ENCODE measurements around the gene CSAG1.
"Not testable (repeated sequence)": the region's sequence is repeated elsewhere in the genome, so short reads cannot be mapped to it uniquely, and the experiment has no call there.

CSAG1 gene

GRCh38 chrX:152733261-152733975, at the start of gene CSAG1, which contains the start of gene MAGEA12:
Gene CSAG1 (minus strand): TSS chrX:152733721. CDS start chrX:152732460, 1,261 bp downstream.
Gene MAGEA12 (plus strand): TSS chrX:152733757. CDS start chrX:152736162, 2,405 bp downstream.
- H3K9me3 ChIP-seq (ENCODE audit: control insufficient read depth, insufficient read depth, low read depth, low read length): peaks cover 12% of the 10 kb centered on the region; the same call in 1 of the 2 replicates
- H3K4me3 ChIP-seq (ENCODE audit: low read depth, low read length): no peak within 1 kb of the TSS
- no peak within 1 kb of the TSS for H3K9ac ChIP-seq (ENCODE audit: low read length)
- H3K27ac ChIP-seq (ENCODE audit: low read depth, low read length): no peak within 1 kb of the TSS
- H3K4me1 ChIP-seq (ENCODE audit: control insufficient read depth, insufficient read depth, low read length): no peaks in the 10 kb centered on the region
- no peaks in the 10 kb centered on the region for H3K36me3 ChIP-seq (ENCODE audit: control insufficient read depth, insufficient read depth, low read length)
- no peaks in the 10 kb centered on the region for H3K27me3 ChIP-seq (ENCODE audit: control insufficient read depth, insufficient read depth, low read length)

- not testable (repeated sequence) for H3K27ac ChIP-seq (ENCODE audit: low read depth, low read length); H3K9ac ChIP-seq (ENCODE audit: low read length); H3K4me3 ChIP-seq (ENCODE audit: low read depth, low read length); H3K27me3 ChIP-seq (ENCODE audit: control insufficient read depth, insufficient read depth, low read length); H3K9me3 ChIP-seq (ENCODE audit: control insufficient read depth, insufficient read depth, low read depth, low read length); H3K36me3 ChIP-seq (ENCODE audit: control insufficient read depth, insufficient read depth, low read length); H3K4me1 ChIP-seq (ENCODE audit: control insufficient read depth, insufficient read depth, low read length)
These were observed 36.2 kb upstream of the CSAG1 start, which contains the start of gene MAGEA6 for GRCh38 chrX:152769549-152770289. Gene MAGEA6 (minus strand): TSS chrX:152769689. CDS start chrX:152767650, 2,039 bp downstream.

GRCh38 chrX:152766562-152766961, 33.0 kb upstream of the CSAG1 start:
- H3K27me3 ChIP-seq (ENCODE audit: control insufficient read depth, insufficient read depth, low read length); H3K4me3 ChIP-seq (ENCODE audit: low read depth, low read length); H3K27ac ChIP-seq (ENCODE audit: low read depth, low read length); H3K4me1 ChIP-seq (ENCODE audit: control insufficient read depth, insufficient read depth, low read length); H3K36me3 ChIP-seq (ENCODE audit: control insufficient read depth, insufficient read depth, low read length); H3K9ac ChIP-seq (ENCODE audit: low read length); H3K9me3 ChIP-seq (ENCODE audit: control insufficient read depth, insufficient read depth, low read depth, low read length): not testable (repeated sequence)

GRCh38 chrX:152761582-152761981, 28.1 kb upstream of the CSAG1 start:
- H3K27me3 ChIP-seq (ENCODE audit: control insufficient read depth, insufficient read depth, low read length); H3K4me1 ChIP-seq (ENCODE audit: control insufficient read depth, insufficient read depth, low read length); H3K9ac ChIP-seq (ENCODE audit: low read length): not testable (repeated sequence)

GRCh38 chrX:152759544-152759943, 26.0 kb upstream of the CSAG1 start:
- H3K9ac ChIP-seq (ENCODE audit: low read length); H3K27ac ChIP-seq (ENCODE audit: low read depth, low read length); H3K27me3 ChIP-seq (ENCODE audit: control insufficient read depth, insufficient read depth, low read length); H3K4me1 ChIP-seq (ENCODE audit: control insufficient read depth, insufficient read depth, low read length); H3K9me3 ChIP-seq (ENCODE audit: control insufficient read depth, insufficient read depth, low read depth, low read length); H3K36me3 ChIP-seq (ENCODE audit: control insufficient read depth, insufficient read depth, low read length); H3K4me3 ChIP-seq (ENCODE audit: low read depth, low read length): not testable (repeated sequence)

More at GRCh38 chrX:152761582-152761981, 28.1 kb upstream of the CSAG1 start:
- not testable (repeated sequence) for H3K27ac ChIP-seq (ENCODE audit: low read depth, low read length); H3K4me3 ChIP-seq (ENCODE audit: low read depth, low read length); H3K36me3 ChIP-seq (ENCODE audit: control insufficient read depth, insufficient read depth, low read length); H3K9me3 ChIP-seq (ENCODE audit: control insufficient read depth, insufficient read depth, low read depth, low read length)

GRCh38 chrX:152758918-152759317, 25.4 kb upstream of the CSAG1 start, which contains the start of gene CSAG3:
Gene CSAG3 (plus strand): TSS chrX:152759218.
- not testable (repeated sequence) for H3K9ac ChIP-seq (ENCODE audit: low read length); H3K36me3 ChIP-seq (ENCODE audit: control insufficient read depth, insufficient read depth, low read length); H3K4me1 ChIP-seq (ENCODE audit: control insufficient read depth, insufficient read depth, low read length); H3K9me3 ChIP-seq (ENCODE audit: control insufficient read depth, insufficient read depth, low read depth, low read length); H3K4me3 ChIP-seq (ENCODE audit: low read depth, low read length); H3K27ac ChIP-seq (ENCODE audit: low read depth, low read length); H3K27me3 ChIP-seq (ENCODE audit: control insufficient read depth, insufficient read depth, low read length)

GRCh38 chrX:152754871-152755270, 21.4 kb upstream of the CSAG1 start:
- not testable (repeated sequence) for H3K27ac ChIP-seq (ENCODE audit: low read depth, low read length); H3K9me3 ChIP-seq (ENCODE audit: control insufficient read depth, insufficient read depth, low read depth, low read length); H3K9ac ChIP-seq (ENCODE audit: low read length); H3K4me3 ChIP-seq (ENCODE audit: low read depth, low read length); H3K36me3 ChIP-seq (ENCODE audit: control insufficient read depth, insufficient read depth, low read length); H3K27me3 ChIP-seq (ENCODE audit: control insufficient read depth, insufficient read depth, low read length); H3K4me1 ChIP-seq (ENCODE audit: control insufficient read depth, insufficient read depth, low read length)

- H3K36me3 ChIP-seq (ENCODE audit: control insufficient read depth, insufficient read depth, low read length); H3K27ac ChIP-seq (ENCODE audit: low read depth, low read length); H3K4me1 ChIP-seq (ENCODE audit: control insufficient read depth, insufficient read depth, low read length); H3K4me3 ChIP-seq (ENCODE audit: low read depth, low read length); H3K9ac ChIP-seq (ENCODE audit: low read length); H3K27me3 ChIP-seq (ENCODE audit: control insufficient read depth, insufficient read depth, low read length); H3K9me3 ChIP-seq (ENCODE audit: control insufficient read depth, insufficient read depth, low read depth, low read length): not testable (repeated sequence)
These were observed 20.4 kb upstream of the CSAG1 start, which contains the start of gene MAGEA2 for GRCh38 chrX:152753686-152754650. Gene MAGEA2 (minus strand): TSS chrX:152753842. CDS start chrX:152751363, 2,479 bp downstream.

GRCh38 chrX:152738560-152738959, 5.0 kb upstream of the CSAG1 start:
- Histone ChIP-seq H3K27me3 (ENCODE audit: control insufficient read depth, insufficient read depth, low read length) (no peaks in the 10 kb centered on the region), H3K4me3 (ENCODE audit: low read depth, low read length) (no peak overlapping the region), H3K9ac (ENCODE audit: low read length) (no peak overlapping the region), H3K4me1 (ENCODE audit: control insufficient read depth, insufficient read depth, low read length) (no peaks in the 10 kb centered on the region), H3K36me3 (ENCODE audit: control insufficient read depth, insufficient read depth, low read length) (no peaks in the 10 kb centered on the region), H3K9me3 (ENCODE audit: control insufficient read depth, insufficient read depth, low read depth, low read length) (peaks cover 13% of the 10 kb centered on the region; the same call in 1 of the 2 replicates), H3K27ac (ENCODE audit: low read depth, low read length) (no peak overlapping the region)

GRCh38 chrX:152736528-152736927, 3.0 kb upstream of the CSAG1 start:
- H3K27ac ChIP-seq (ENCODE audit: low read depth, low read length); H3K27me3 ChIP-seq (ENCODE audit: control insufficient read depth, insufficient read depth, low read length); H3K4me1 ChIP-seq (ENCODE audit: control insufficient read depth, insufficient read depth, low read length); H3K36me3 ChIP-seq (ENCODE audit: control insufficient read depth, insufficient read depth, low read length); H3K4me3 ChIP-seq (ENCODE audit: low read depth, low read length); H3K9ac ChIP-seq (ENCODE audit: low read length): not testable (repeated sequence)
- peaks cover 12% of the 10 kb centered on the region; the same call in 1 of the 2 replicates for H3K9me3 ChIP-seq (ENCODE audit: control insufficient read depth, insufficient read depth, low read depth, low read length)

Data from HUES6 (cell line).